Upper lobe of left lung (tissue), 4 donors: ENCODE data around the gene SLC6A6.

ENCODE experiments used
- POLR2A ChIP-seq, 4 donors: fragments of 450-650 bp; IDR thresholded peaks; one replicate each; pipeline ENCODE4 v1.5.1; 2016 to 2017; ENCODE audit warnings: antibody characterized with exemption in 4 of 4, mild to moderate bottlenecking in 2 of 4
- TF ChIP-seq, protein P1 (sequence below), 6 experiments: fragments of 450-650 bp in 4 of 6; fragments of 200-600 bp in 2 of 6; sonication (generic) in 2 of 6; IDR thresholded peaks; one replicate each; pipeline ENCODE4 v1.5.1; 2016 to 2019; ENCODE audit warnings: antibody characterized with exemption in 6 of 6

DNA sequence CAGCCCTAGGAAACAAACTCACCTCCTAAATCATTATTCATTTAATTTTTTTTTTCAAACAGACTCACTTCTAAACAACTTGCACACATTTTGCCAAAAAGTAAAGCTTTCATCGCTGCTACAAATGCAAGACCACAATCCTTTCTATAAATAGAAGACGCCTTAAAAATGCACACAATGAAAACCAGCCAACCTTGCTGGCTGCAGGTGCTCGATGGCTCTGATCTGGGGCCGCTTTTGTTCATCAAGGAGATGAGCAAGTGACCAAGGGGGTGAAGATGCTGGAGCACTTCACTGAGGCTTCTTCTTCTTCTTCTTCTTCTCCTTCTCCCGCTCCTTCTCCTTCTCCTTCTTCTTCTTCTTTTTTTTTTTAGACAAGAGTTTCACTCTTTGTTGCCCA lies 12.7 kb upstream of the SLC6A6 start:
- TF ChIP-seq, protein P1, sequence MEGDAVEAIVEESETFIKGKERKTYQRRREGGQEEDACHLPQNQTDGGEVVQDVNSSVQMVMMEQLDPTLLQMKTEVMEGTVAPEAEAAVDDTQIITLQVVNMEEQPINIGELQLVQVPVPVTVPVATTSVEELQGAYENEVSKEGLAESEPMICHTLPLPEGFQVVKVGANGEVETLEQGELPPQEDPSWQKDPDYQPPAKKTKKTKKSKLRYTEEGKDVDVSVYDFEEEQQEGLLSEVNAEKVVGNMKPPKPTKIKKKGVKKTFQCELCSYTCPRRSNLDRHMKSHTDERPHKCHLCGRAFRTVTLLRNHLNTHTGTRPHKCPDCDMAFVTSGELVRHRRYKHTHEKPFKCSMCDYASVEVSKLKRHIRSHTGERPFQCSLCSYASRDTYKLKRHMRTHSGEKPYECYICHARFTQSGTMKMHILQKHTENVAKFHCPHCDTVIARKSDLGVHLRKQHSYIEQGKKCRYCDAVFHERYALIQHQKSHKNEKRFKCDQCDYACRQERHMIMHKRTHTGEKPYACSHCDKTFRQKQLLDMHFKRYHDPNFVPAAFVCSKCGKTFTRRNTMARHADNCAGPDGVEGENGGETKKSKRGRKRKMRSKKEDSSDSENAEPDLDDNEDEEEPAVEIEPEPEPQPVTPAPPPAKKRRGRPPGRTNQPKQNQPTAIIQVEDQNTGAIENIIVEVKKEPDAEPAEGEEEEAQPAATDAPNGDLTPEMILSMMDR (IDR thresholded peaks at IDR 0.05) = no peak
- TF ChIP-seq POLR2A (IDR thresholded peaks at IDR 0.05) = no peak
